H1 (cell line): ENCODE results near the gene PDZD2. TPM values are rescaled to one million over a fixed set of nuclear protein-coding genes. Genes with fewer than 3 reads are reported as not detected.
A peak's percentile ranks its signal among the peaks of the same experiment; 100 is the strongest.

Experiments
- CTCF ChIA-PET: fragments of 300-600 bp; sonication (Branson Sonifier 250); formaldehyde crosslinking; loops from one replicate; lab custom pipeline; 2021; ENCODE audit not compliant: partially characterized antibody; lab: Charles Lee
- POLR2A ChIA-PET: fragments of 300-600 bp; sonication (Branson Sonifier 250); formaldehyde crosslinking; loops from one replicate; lab custom pipeline; 2021; ENCODE audit warnings: inconsistent platforms; ENCODE audit not compliant: partially characterized antibody; lab: Charles Lee
- DNase-seq, 2 experiments: peaks; one replicate each; pipeline versions ENCODE4 v3.0.0 to v3.0.0-alpha.2; 2010 to 2022; ENCODE audit warnings: low spot score in 2 of 2, low read depth in 1 of 2, mixed read lengths in 1 of 2
- FAIRE-seq: peaks from 2 replicates; lab custom pipeline; 2011; peaks lifted over from hg19 to GRCh38; lab: Jason Lieb, UNC
- H2AFZ ChIP-seq: 2 replicates; pipeline ENCODE4 v1.8.1; 2012; ENCODE audit warnings: low read length, inconsistent platforms
- H2AK5ac ChIP-seq: 2 replicates; pipeline ENCODE4 v1.6.1; 2013; ENCODE audit warnings: low read depth, low read length
- H2BK120ac ChIP-seq: replicated peaks from 2 replicates; pipeline ENCODE3; 2013; ENCODE audit warnings: low read depth, low read length, inconsistent platforms
- H2BK12ac ChIP-seq: 2 replicates; pipeline ENCODE4 v1.6.1; 2013; ENCODE audit warnings: low read depth, low read length
- H2BK15ac ChIP-seq: 2 replicates; pipeline ENCODE4 v1.6.1; 2013; ENCODE audit warnings: low read length
- H2BK20ac ChIP-seq: 2 replicates; pipeline ENCODE4 v1.6.1; 2013; ENCODE audit warnings: low read length
- H2BK5ac ChIP-seq: 2 replicates; pipeline ENCODE4 v1.6.1; 2013; ENCODE audit warnings: low read depth, low read length
- H3K14ac ChIP-seq: 2 replicates; pipeline ENCODE4 v1.6.1; 2013; ENCODE audit warnings: inconsistent platforms; ENCODE audit not compliant: insufficient read length
- H3K18ac ChIP-seq: 2 replicates; pipeline ENCODE4 v1.6.1; 2013; ENCODE audit warnings: low read length; ENCODE audit errors: extremely low read depth
- H3K23ac ChIP-seq: 2 replicates; pipeline ENCODE4 v1.6.1; 2013; ENCODE audit warnings: inconsistent platforms; ENCODE audit not compliant: insufficient read length
- H3K23me2 ChIP-seq: 2 replicates; pipeline ENCODE4 v1.6.1; 2013; ENCODE audit warnings: low read depth, low read length
- H3K27ac ChIP-seq: 2 replicates; pipeline ENCODE4 v1.6.1; 2011; ENCODE audit warnings: low read depth, low read length, inconsistent platforms
- H3K27me3 ChIP-seq, 4 experiments: replicated peaks in 1 of 4; 1 replicate in 1 of 4; 2 replicates in 3 of 4; pipeline versions ENCODE4 v1.6.1 to v1.8.1; 2011 to 2013; ENCODE audit warnings: low read length in 3 of 4, mild to moderate bottlenecking in 3 of 4, inconsistent platforms in 2 of 4, mixed read lengths in 2 of 4, moderate library complexity in 1 of 4; ENCODE audit not compliant: control insufficient read depth in 3 of 4, insufficient read depth in 3 of 4; ENCODE audit errors: extremely low read depth in 1 of 4
- H3K36me3 ChIP-seq, 4 experiments: 2 replicates each; pipeline versions ENCODE4 v1.6.1 to v1.8.1; 2011 to 2013; ENCODE audit warnings: mild to moderate bottlenecking in 4 of 4, low read length in 3 of 4, moderate library complexity in 2 of 4, control low read depth in 1 of 4, inconsistent platforms in 1 of 4; ENCODE audit not compliant: insufficient read depth in 4 of 4, control insufficient read depth in 2 of 4
- H3K4ac ChIP-seq: replicated peaks from 2 replicates; pipeline ENCODE3; 2013; ENCODE audit warnings: low read length, low read depth, mixed read lengths, inconsistent platforms; ENCODE audit not compliant: insufficient read length
- H3K4me1 ChIP-seq, 4 experiments: replicated peaks in 1 of 4; 1 replicate in 1 of 4; 2 replicates in 3 of 4; pipeline versions ENCODE4 v1.6.1 to v1.8.1; 2011 to 2013; ENCODE audit warnings: low read length in 3 of 4, inconsistent platforms in 2 of 4, mixed read lengths in 1 of 4; ENCODE audit not compliant: insufficient read depth in 4 of 4, control insufficient read depth in 3 of 4
- H3K4me2 ChIP-seq, 2 experiments: 2 replicates each; pipeline versions ENCODE4 v1.6.1 to v1.8.1; 2011 to 2013; ENCODE audit warnings: low read depth in 2 of 2, low read length in 2 of 2, control low read depth in 1 of 2, inconsistent platforms in 1 of 2, mild to moderate bottlenecking in 1 of 2; ENCODE audit not compliant: insufficient read depth in 1 of 2
- H3K4me3 ChIP-seq, 4 experiments: fragments of 200-600, 300-600 bp in 1 of 4; sonication (generic), shearing (Covaris generic), sonication (Bioruptor Twin) in 1 of 4; 2 replicates each; pipeline versions ENCODE4 v1.5.1 to v1.8.1; 2011 to 2016; ENCODE audit warnings: low read length in 4 of 4, low read depth in 3 of 4, control low read depth in 2 of 4, inconsistent platforms in 2 of 4, mild to moderate bottlenecking in 2 of 4, mixed read lengths in 1 of 4, moderate library complexity in 1 of 4; ENCODE audit not compliant: insufficient read depth in 2 of 4; ENCODE audit errors: extremely low read depth in 1 of 4
- H3K56ac ChIP-seq: replicated peaks from 2 replicates; pipeline ENCODE3; 2013; ENCODE audit warnings: low read depth, mild to moderate bottlenecking, mixed read lengths, low read length, inconsistent platforms; ENCODE audit not compliant: insufficient read length
- H3K79me1 ChIP-seq: 2 replicates; pipeline ENCODE4 v1.6.1; 2013; ENCODE audit warnings: low read depth, low read length, control low read depth
- H3K79me2 ChIP-seq, 2 experiments: 2 replicates each; pipeline versions ENCODE4 v1.6.1 to v1.8.1; 2012 to 2013; ENCODE audit warnings: low read length in 2 of 2, mild to moderate bottlenecking in 2 of 2, inconsistent platforms in 1 of 2; ENCODE audit not compliant: insufficient read depth in 2 of 2, control insufficient read depth in 1 of 2
- H3K9ac ChIP-seq, 4 experiments: replicated peaks in 1 of 4; 1 replicate in 1 of 4; 2 replicates in 3 of 4; pipeline versions ENCODE4 v1.6.1 to v1.8.1; 2011 to 2013; ENCODE audit warnings: low read depth in 3 of 4, low read length in 3 of 4, control low read depth in 2 of 4, mild to moderate bottlenecking in 2 of 4, moderate library complexity in 2 of 4, inconsistent platforms in 1 of 4; ENCODE audit errors: extremely low read depth in 1 of 4
- H3K9me3 ChIP-seq, 2 experiments: 2 replicates each; pipeline versions ENCODE4 v1.6.1 to v1.8.1; 2012 to 2013; ENCODE audit warnings: mild to moderate bottlenecking in 2 of 2, moderate library complexity in 2 of 2, control low read depth in 1 of 2, inconsistent platforms in 1 of 2, low read depth in 1 of 2, low read length in 1 of 2, mixed read lengths in 1 of 2; ENCODE audit not compliant: insufficient read depth in 2 of 2
- H4K20me1 ChIP-seq, 2 experiments: replicated peaks in 1 of 2; 2 replicates each; pipeline versions ENCODE3 to v1.8.1; 2011 to 2013; ENCODE audit warnings: inconsistent platforms in 2 of 2, low read length in 2 of 2, mild to moderate bottlenecking in 1 of 2; ENCODE audit not compliant: insufficient read depth in 2 of 2, control insufficient read depth in 1 of 2
- H4K5ac ChIP-seq: 2 replicates; pipeline ENCODE4 v1.6.1; 2013; ENCODE audit warnings: low read length, low read depth, mixed read lengths, inconsistent platforms; ENCODE audit not compliant: insufficient read length
- H4K8ac ChIP-seq: 2 replicates; pipeline ENCODE4 v1.8.0; 2013; ENCODE audit warnings: mild to moderate bottlenecking, moderate library complexity, low read length, inconsistent platforms; ENCODE audit not compliant: insufficient read depth; ENCODE audit errors: extremely low read depth
- H4K91ac ChIP-seq: replicated peaks from 2 replicates; pipeline ENCODE3; 2013; ENCODE audit warnings: low read length, mixed read lengths, inconsistent platforms; ENCODE audit not compliant: insufficient read length
- CTBP2 ChIP-seq: IDR thresholded peaks from 2 replicates; pipeline ENCODE4 v1.7.0; 2011; ENCODE audit warnings: borderline replicate concordance, mild to moderate bottlenecking, moderate library complexity, mixed read lengths, low read length; ENCODE audit not compliant: insufficient read depth, insufficient read length
- PHF8 ChIP-seq: fragments of 200-600 bp; sonication (generic); conservative IDR thresholded peaks from 2 replicates; pipeline ENCODE4 v1.7.1; 2012; ENCODE audit warnings: low read depth, mild to moderate bottlenecking, inconsistent platforms, low read length, moderate library complexity
- WGBS, 2 experiments: shearing (Covaris generic) in 1 of 2; methylation state at CpG; one replicate each; pipeline versions ENCODE4 v1.1.6 to v1.1.7; 2013 to 2015; ENCODE audit warnings: low lambda C conversion rate in 2 of 2, mixed read lengths in 2 of 2, inconsistent platforms in 1 of 2, low coverage in 1 of 2, missing lambda C conversion rate in 1 of 2; ENCODE audit not compliant: insufficient replicate concordance in 2 of 2, insufficient coverage in 1 of 2, insufficient read length in 1 of 2; ENCODE audit errors: extremely low coverage in 1 of 2, missing lambda C conversion rate in 1 of 2; 5-methylcytosine and 5-hydroxymethylcytosine counted together
- polyA plus RNA-seq, 7 experiments: library from polyadenylated mRNA; depleted of rRNA in 3 of 7; stranded (reverse) in 5 of 7; unstranded in 2 of 7; fragments of >200 nt in 5 of 7; fragments of 200-250 nt in 2 of 7; gene quantifications; 1 replicate in 5 of 7; 2 replicates in 1 of 7; 4 replicates in 1 of 7; pipeline versions ENCODE4 v1.2.1 to v1.2.3, GENCODE V29; 2011 to 2013; ENCODE audit warnings: missing spikeins in 2 of 7, mixed read lengths in 2 of 7
- total RNA-seq: library from RNA; stranded (reverse); fragmentation: NEBNext Ultra II Directional; extraction: Animal tissue kit (Norgen Biotek cat#: 25700); gene quantifications from 2 replicates; pipeline ENCODE4 v1.2.1, GENCODE V29; 2021

Gene PDZD2
- total and polyA plus RNA-seq, 2 of the 8 experiments (the other 6 are each of a cell fraction or from before 2014, with no cell fraction given), result 1.2 to 6.8 TPM

- no peak overlapping the region for H2AFZ ChIP-seq
- no peak overlapping the region for H3K18ac ChIP-seq
- H4K91ac ChIP-seq, result no peak overlapping the region
- H3K4ac ChIP-seq, result no peak overlapping the region
- no peak overlapping the region for H2BK20ac ChIP-seq
- FAIRE-seq, result no peak
- H3K23ac ChIP-seq, result no peak overlapping the region
- H3K4me1 ChIP-seq, result peaks cover 5 to 15% (median 12%) of the 10 kb centered on the region in 4 experiments
- H3K23me2 ChIP-seq, result no peaks in the 10 kb centered on the region
- H3K36me3 ChIP-seq, result no peaks in the 10 kb centered on the region
- no peak overlapping the region for H2BK15ac ChIP-seq
- no peaks in the 10 kb centered on the region for H3K79me1 ChIP-seq
- H2AK5ac ChIP-seq, result no peak overlapping the region
- H3K27me3 ChIP-seq, result no peaks in the 10 kb centered on the region
- H2BK12ac ChIP-seq, result peak overlapping the region; percentile 95; the same call in 1 of the 2 replicates
- H3K14ac ChIP-seq, result no peak overlapping the region
- no peak overlapping the region for H2BK120ac ChIP-seq
- TF ChIP-seq CTBP2, result no peak
- TF ChIP-seq PHF8, result no peak
- no peak for DNase-seq
- ChIA-PET CTCF (interaction anchor here (0.6 to 1.5 kb wide), 3 partner anchors 9 to 83 kb away, joined by 3 read pairs; no protein-coding TSS in a partner anchor), POLR2A (no interaction called here)
- H2BK5ac ChIP-seq, result no peak overlapping the region; the same call in 1 of the 2 replicates
- H3K27ac ChIP-seq, result no peak overlapping the region
- no peak overlapping the region for H3K56ac ChIP-seq
- no peaks in the 10 kb centered on the region for H4K20me1 ChIP-seq
- H3K9ac ChIP-seq, result no peak overlapping the region
- WGBS, 2 experiments, result 92% methylated on average over 10 of the region's 10 CpGs; no CpG with 5 or more reads in 1 of the 2 experiments
- no peak overlapping the region for H3K4me2 ChIP-seq
- no peak overlapping the region for H3K4me3 ChIP-seq
- peaks cover 4 to 7% of the 10 kb centered on the region in 2 experiments; a peak in 1 of 4 replicates for H3K9me3 ChIP-seq
- no peak overlapping the region for H4K5ac ChIP-seq
- H4K8ac ChIP-seq, result no peak overlapping the region
- no peaks in the 10 kb centered on the region for H3K79me2 ChIP-seq
Measured at GRCh38 chr5:31990081-31990650, 351.2 kb downstream of the PDZD2 start.
